Lung microvascular endothelial cell (primary cell): ENCODE results near the gene WDTC1. TPM values are rescaled to one million over a fixed set of nuclear protein-coding genes. Genes with fewer than 3 reads are reported as not detected.
"Not testable (repeated sequence)": the region's sequence is repeated elsewhere in the genome, so short reads cannot be mapped to it uniquely, and the experiment has no call there.

ENCODE experiments used
- DNase-seq, 2 donors: peaks; one replicate each; pipeline versions ENCODE4 v3.0.0 to v3.0.0-alpha.2; 2010; ENCODE audit warnings: low read depth in 2 of 2
- total RNA-seq: library from RNA; depleted of rRNA; stranded (reverse); fragments of >200 nt; gene quantifications from 2 replicates; pipeline ENCODE4 v1.2.1, GENCODE V29; 2014

WDTC1 gene
- total RNA-seq, 1 donor from 2014 or later, result 26.0 TPM

- DNase-seq, result no peak
These were observed 19.2 kb downstream of the WDTC1 start for GRCh38 chr1:27253596-27253995.

- DNase-seq, result no peak
These were observed 20.7 kb downstream of the WDTC1 start for GRCh38 chr1:27255136-27255535.

- no peak for DNase-seq
These were observed 22.7 kb downstream of the WDTC1 start for GRCh38 chr1:27257155-27257554.

GRCh38 chr1:27258598-27258997, 24.2 kb downstream of the WDTC1 start:
- no peak for DNase-seq

- DNase-seq, result no peak
These were observed 32.7 kb downstream of the WDTC1 start for GRCh38 chr1:27267153-27267552.

- no peak for DNase-seq
These were observed 34.8 kb downstream of the WDTC1 start for GRCh38 chr1:27269276-27269675.

GRCh38 chr1:27274204-27274603, 39.8 kb downstream of the WDTC1 start:
- DNase-seq, result no peak

- no peak for DNase-seq
These were observed 41.3 kb downstream of the WDTC1 start for GRCh38 chr1:27275696-27276095.

- DNase-seq, result peak; percentile 79 to 84
These were observed 50.2 kb downstream of the WDTC1 start for GRCh38 chr1:27284425-27285273.

- no peak for DNase-seq
These were observed 50.8 kb downstream of the WDTC1 start for GRCh38 chr1:27285274-27285660.

GRCh38 chr1:27285821-27286220, 51.4 kb downstream of the WDTC1 start:
- DNase-seq, result not testable (repeated sequence)

- not testable (repeated sequence) for DNase-seq
These were observed 54.7 kb downstream of the WDTC1 start for GRCh38 chr1:27289125-27289524.

- DNase-seq, result no peak
These were observed 56.1 kb downstream of the WDTC1 start for GRCh38 chr1:27290581-27290980.

GRCh38 chr1:27292106-27292505, 57.7 kb downstream of the WDTC1 start:
- no peak for DNase-seq

- DNase-seq, result no peak
These were observed 59.5 kb downstream of the WDTC1 start for GRCh38 chr1:27293915-27294314.

GRCh38 chr1:27296773-27297291, 62.4 kb downstream of the WDTC1 start:
- peak; percentile 56 to 62 for DNase-seq

- DNase-seq, result no peak
These were observed 63.5 kb downstream of the WDTC1 start for GRCh38 chr1:27297903-27298302.

GRCh38 chr1:27298632-27299384, 64.4 kb downstream of the WDTC1 start:
- DNase-seq, result no peak

GRCh38 chr1:27299385-27300271, 65.2 kb downstream of the WDTC1 start:
- DNase-seq, result peak in 1 of 2 donors; percentile 82

GRCh38 chr1:27300341-27301051, 66.1 kb downstream of the WDTC1 start:
- DNase-seq, result peak; percentile 82 to 86

- DNase-seq, result no peak
These were observed 66.6 kb downstream of the WDTC1 start for GRCh38 chr1:27301052-27301422.
